Measurements from ENCODE around the gene ADCY1.

DNA sequence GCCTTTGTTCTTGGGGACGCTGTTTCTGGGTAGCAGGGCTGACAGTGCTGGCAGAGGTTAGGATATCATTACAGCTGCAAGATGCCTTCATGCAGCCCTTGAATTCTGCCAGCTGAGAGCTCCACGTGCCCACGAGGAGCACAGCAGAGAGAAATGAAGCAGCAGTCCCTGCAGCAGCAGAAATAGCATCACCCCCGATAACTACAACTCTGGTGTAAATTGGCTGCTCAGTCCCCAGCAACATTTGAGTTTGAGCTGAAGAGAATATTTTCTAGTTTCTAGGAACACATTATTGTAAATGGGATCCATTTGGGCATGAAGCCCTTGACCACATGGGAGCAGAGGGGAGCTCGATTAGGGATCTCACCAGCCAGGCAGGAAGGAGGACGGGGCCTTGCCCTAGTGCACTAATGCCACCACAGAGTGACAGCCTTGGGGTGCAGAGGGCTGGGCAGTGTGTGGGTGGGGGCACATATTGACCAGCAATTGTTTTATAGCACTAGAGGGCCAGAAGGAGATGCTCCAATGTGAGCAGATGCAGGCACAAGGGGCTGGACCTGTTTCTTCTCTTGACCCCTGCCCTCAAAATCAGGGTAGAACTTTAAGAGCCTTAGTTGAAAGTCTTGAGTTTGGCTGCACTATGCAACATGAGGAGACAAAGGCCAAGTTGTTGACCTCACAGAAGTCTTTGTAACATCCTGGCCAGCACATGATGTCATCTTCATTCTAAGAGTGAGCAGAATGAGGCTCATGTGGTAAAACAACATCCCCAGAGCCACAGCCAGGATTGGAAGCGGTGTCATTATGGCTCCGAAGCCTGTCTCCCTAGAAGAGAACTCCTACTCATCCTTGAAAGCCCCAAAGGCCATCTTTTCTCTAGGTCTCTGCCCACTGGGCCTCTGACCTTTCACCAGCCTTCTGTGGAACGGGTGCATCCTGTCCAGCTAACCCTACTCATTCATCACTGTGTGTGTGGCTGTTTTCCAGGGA lies 52.6 kb downstream of the ADCY1 start:
- no peak for TF ChIP-seq POLR2A (IDR thresholded peaks at IDR 0.05)
- no peak for TF ChIP-seq CTCF (IDR thresholded peaks at IDR 0.05)
- TF ChIP-seq EP300 (IDR thresholded peaks at IDR 0.05) = no peak
